GM10266 (cell line): ENCODE data around the gene DNAJC25.

Source experiments
- DNase-seq: peaks from one replicate; pipeline ENCODE4 v3.0.0; 2012; ENCODE audit errors: extremely low spot score
- TF ChIP-seq, protein P1 (sequence below): IDR thresholded peaks from 2 replicates; pipeline ENCODE4 v1.5.1; 2012; ENCODE audit warnings: mild to moderate bottlenecking, low read depth; ENCODE audit not compliant: control insufficient read depth, insufficient read depth; ENCODE audit errors: missing control alignments

Gene DNAJC25

DNA sequence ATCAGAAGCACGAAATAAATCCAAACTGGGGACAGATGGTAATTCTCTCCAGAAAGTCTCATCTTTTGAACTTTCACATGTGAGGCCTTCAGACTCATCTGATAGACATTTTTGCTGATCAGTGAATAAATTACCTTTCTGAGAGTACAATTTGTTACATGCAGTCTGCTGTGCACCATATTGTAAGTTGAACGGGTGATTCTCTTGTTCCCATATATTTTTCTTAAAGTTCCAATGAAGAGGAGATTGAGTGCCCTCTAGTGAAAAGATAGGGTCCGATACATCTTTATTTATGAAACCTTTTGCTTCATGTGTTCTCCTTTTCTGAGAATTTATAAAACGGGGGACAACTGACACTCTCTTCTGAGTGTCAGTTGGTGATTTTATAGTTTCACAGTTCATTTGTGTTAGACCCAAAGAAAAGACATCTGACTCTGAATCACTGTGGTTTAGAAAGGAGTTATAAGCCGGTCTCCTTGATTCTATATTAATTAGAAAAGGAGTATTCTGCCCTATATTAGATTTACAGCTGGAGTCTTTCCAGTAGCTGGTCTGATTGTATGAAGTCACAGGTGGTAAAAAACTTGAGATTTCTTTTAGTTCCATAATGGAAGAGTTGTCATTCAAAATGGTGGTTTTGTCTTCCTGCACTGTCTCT lies 60.7 kb downstream of the DNAJC25 start:
- peak; percentile 17 for DNase-seq
- TF ChIP-seq, protein P1, sequence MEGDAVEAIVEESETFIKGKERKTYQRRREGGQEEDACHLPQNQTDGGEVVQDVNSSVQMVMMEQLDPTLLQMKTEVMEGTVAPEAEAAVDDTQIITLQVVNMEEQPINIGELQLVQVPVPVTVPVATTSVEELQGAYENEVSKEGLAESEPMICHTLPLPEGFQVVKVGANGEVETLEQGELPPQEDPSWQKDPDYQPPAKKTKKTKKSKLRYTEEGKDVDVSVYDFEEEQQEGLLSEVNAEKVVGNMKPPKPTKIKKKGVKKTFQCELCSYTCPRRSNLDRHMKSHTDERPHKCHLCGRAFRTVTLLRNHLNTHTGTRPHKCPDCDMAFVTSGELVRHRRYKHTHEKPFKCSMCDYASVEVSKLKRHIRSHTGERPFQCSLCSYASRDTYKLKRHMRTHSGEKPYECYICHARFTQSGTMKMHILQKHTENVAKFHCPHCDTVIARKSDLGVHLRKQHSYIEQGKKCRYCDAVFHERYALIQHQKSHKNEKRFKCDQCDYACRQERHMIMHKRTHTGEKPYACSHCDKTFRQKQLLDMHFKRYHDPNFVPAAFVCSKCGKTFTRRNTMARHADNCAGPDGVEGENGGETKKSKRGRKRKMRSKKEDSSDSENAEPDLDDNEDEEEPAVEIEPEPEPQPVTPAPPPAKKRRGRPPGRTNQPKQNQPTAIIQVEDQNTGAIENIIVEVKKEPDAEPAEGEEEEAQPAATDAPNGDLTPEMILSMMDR, result peak; percentile 25

DNA sequence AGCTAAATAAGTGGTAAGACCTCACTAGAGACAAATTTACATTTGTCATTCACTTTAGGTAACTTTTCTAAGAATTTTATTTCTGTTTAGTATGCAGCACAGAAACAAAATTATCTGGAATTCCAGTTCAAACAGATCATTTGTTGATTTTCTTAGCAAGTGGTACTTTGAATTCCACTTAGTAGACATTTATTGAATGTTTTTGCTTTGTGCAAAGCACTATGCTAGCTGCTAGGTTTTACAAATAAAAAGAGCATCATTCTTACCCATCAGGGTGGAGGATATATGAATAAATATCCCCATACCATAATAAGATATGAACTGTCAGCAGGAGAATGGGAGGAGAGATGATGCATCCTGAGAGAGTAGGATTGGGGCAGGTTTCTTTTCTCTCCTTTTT lies 65.7 kb downstream of the DNAJC25 start:
- TF ChIP-seq, protein P1, result no peak
- no peak for DNase-seq

DNA sequence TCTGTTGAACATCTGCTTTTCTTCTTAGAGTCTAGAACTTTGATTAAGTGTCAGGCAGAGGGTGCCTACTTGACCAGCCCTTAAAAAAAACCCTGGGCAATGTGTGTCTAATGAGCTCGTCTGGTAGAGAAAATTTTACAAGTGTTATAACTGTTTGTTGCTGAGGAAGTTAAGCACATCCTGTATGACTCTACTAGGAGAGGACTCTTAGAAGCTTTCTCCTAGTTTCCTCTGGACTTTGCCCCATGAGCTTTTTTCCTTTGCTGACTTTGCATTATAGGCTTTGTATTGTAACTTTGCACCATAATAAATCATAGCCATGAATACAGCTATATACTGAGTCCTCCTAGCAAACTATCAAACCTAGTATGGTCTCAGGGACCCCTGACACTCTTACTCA lies 69.6 kb downstream of the DNAJC25 start:
- DNase-seq, result no peak
- TF ChIP-seq, protein P1, result no peak
